ENCODE results near the gene CTNNA2. TPM values are rescaled to one million over a fixed set of nuclear protein-coding genes. Genes with fewer than 3 reads are reported as not detected.

Gene CTNNA2
- total RNA-seq, 1 experiment from 2014 or later: 5.5 TPM

DNA sequence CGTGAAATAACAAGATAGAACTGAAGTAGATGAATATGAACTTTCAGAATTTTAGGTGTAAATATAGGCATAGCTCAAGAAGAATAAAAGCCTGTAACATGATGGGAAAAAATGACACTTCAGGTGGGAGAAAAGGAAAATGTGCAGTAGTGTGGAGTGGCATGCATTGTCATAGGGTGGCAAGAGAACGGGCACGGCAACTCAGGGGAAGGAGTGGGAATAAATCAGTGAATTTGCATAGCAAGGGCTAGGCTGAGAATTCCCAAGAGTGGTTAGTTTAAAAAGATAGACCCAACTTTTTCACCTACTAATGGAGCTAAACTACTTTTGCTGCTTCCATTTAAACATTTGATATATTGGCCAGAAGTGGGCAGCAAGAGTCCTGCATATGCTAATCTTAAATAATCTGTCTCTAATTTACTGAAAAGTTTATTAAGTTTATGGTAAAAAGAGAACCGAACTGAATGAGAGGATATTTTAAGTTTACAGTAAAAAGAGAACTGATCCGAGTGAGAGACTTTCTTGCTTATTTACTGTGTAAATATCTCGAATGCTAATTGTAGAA lies 228.1 kb downstream of the CTNNA2 start:
- DNase-seq: no peak

More for the DNA sequence above, 228.1 kb downstream of the CTNNA2 start:
- no peaks in the 10 kb centered on the region for H3K36me3 Mint-ChIP-seq (ENCODE audit: insufficient read depth in 1 of 3, low read depth in 3 of 3)
- no peaks in the 10 kb centered on the region for H3K79me2 ChIP-seq (ENCODE audit: insufficient read depth, low read length)
- no peak overlapping the region for H3K14ac ChIP-seq (ENCODE audit: insufficient read depth, low read length)
- no peak overlapping the region for H3K23ac ChIP-seq (ENCODE audit: insufficient read length, low read depth, low read length)
- H3K4me2 ChIP-seq (ENCODE audit: insufficient read depth, insufficient read length, low read length): no peak overlapping the region
- no peak overlapping the region for H2AK5ac ChIP-seq (ENCODE audit: insufficient read length, low read length)
- no peaks in the 10 kb centered on the region for H3K4me1 ChIP-seq (ENCODE audit: insufficient read depth, low read length)
- H3K27me3 Mint-ChIP-seq (ENCODE audit: low read depth): no peaks in the 10 kb centered on the region
- H4K8ac ChIP-seq (replicated peaks; ENCODE audit: insufficient read length, low read depth, low read length): no peak overlapping the region
- H3K27ac Mint-ChIP-seq: no peak overlapping the region; a peak in 1 of 7 replicates
- no peak overlapping the region for H2BK20ac ChIP-seq (ENCODE audit: low read depth, low read length, poor library complexity, severe bottlenecking)
- no peak overlapping the region for H2BK120ac ChIP-seq (ENCODE audit: low read depth, low read length, poor library complexity, severe bottlenecking)
- TF ChIP-seq, protein P1, sequence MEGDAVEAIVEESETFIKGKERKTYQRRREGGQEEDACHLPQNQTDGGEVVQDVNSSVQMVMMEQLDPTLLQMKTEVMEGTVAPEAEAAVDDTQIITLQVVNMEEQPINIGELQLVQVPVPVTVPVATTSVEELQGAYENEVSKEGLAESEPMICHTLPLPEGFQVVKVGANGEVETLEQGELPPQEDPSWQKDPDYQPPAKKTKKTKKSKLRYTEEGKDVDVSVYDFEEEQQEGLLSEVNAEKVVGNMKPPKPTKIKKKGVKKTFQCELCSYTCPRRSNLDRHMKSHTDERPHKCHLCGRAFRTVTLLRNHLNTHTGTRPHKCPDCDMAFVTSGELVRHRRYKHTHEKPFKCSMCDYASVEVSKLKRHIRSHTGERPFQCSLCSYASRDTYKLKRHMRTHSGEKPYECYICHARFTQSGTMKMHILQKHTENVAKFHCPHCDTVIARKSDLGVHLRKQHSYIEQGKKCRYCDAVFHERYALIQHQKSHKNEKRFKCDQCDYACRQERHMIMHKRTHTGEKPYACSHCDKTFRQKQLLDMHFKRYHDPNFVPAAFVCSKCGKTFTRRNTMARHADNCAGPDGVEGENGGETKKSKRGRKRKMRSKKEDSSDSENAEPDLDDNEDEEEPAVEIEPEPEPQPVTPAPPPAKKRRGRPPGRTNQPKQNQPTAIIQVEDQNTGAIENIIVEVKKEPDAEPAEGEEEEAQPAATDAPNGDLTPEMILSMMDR (conservative IDR thresholded peaks at IDR 0.05): no peak
- no peak overlapping the region for H2BK15ac ChIP-seq (ENCODE audit: low read depth, low read length)
- WGBS (ENCODE audit: extremely low coverage, insufficient read length, low lambda C conversion rate): 100% methylated on average over 1 of the region's 6 CpGs
- no peak overlapping the region for H2AFZ ChIP-seq (ENCODE audit: low read length)
- no peak overlapping the region for H4K91ac ChIP-seq (ENCODE audit: insufficient read length, low read depth, low read length)
- no peak overlapping the region for H3T11ph ChIP-seq (ENCODE audit: low read length)
- no peaks in the 10 kb centered on the region for H3K9me3 Mint-ChIP-seq
- no peaks in the 10 kb centered on the region for H3K79me1 ChIP-seq (ENCODE audit: insufficient read depth, low read depth, low read length, poor library complexity, severe bottlenecking)
- no peaks in the 10 kb centered on the region for H3K23me2 ChIP-seq (ENCODE audit: insufficient read length, low read depth, low read length, poor library complexity, severe bottlenecking)
- H4K20me1 ChIP-seq (ENCODE audit: control insufficient read depth, insufficient read depth, insufficient read length): no peaks in the 10 kb centered on the region
- no peak overlapping the region for H3K4ac ChIP-seq (ENCODE audit: low read depth, low read length)
- H3K9ac ChIP-seq (ENCODE audit: extremely low read depth, insufficient read length, low read length): no peak overlapping the region
- H3K4me1 Mint-ChIP-seq: peaks cover 4 to 8% of the 10 kb centered on the region in 2 experiments
- no peak overlapping the region for H4K5ac ChIP-seq (ENCODE audit: insufficient read length, low read depth, low read length)
- no peak overlapping the region for H2BK5ac ChIP-seq (ENCODE audit: insufficient read length, low read length)
- H3K9me3 ChIP-seq (ENCODE audit: control insufficient read depth, low read depth, low read length): no peaks in the 10 kb centered on the region
- no peaks in the 10 kb centered on the region for H3K27me3 ChIP-seq (ENCODE audit: insufficient read depth, low read length)
- H3K4me3 Mint-ChIP-seq: no peak overlapping the region
- no peak overlapping the region for H3K56ac ChIP-seq (ENCODE audit: insufficient read length, low read depth, low read length)
- H2BK12ac ChIP-seq (ENCODE audit: insufficient read length, low read depth, low read length): no peak overlapping the region
- H3K18ac ChIP-seq (ENCODE audit: insufficient read length, low read depth, low read length): no peak overlapping the region
- H3K27ac ChIP-seq (ENCODE audit: insufficient read length, low read depth, low read length): no peak overlapping the region

All from H9 (cell line).